ENCODE measurements around the gene MOK. TPM values are rescaled to one million over a fixed set of nuclear protein-coding genes. Genes with fewer than 3 reads are reported as not detected.

Gene MOK
- total and polyA plus RNA-seq, 2 donors (not counting 1 experiment from before 2014, with no cell fraction given): 4.3 to 4.7 TPM

DNA sequence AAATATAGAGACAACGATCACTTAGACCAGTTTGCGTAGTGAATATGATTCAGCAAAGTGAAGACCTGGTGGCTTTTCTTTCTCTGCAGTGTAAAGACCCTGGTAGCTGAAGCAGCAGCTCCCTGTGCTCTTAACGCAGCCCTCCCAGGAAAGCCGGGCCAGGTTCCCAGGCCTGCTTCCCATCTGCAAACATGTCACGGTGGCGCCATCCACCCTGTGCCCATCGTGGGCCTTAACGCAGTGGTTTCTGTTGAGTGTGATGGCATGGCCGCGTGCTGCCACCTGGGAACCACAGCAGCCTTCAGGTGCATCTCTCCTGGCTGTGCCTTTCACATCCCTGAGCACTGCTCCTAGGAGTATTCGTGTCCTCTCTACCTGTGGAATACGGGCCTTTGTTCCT lies 93.7 kb downstream of the MOK start:
- TF ChIP-seq, protein P1, sequence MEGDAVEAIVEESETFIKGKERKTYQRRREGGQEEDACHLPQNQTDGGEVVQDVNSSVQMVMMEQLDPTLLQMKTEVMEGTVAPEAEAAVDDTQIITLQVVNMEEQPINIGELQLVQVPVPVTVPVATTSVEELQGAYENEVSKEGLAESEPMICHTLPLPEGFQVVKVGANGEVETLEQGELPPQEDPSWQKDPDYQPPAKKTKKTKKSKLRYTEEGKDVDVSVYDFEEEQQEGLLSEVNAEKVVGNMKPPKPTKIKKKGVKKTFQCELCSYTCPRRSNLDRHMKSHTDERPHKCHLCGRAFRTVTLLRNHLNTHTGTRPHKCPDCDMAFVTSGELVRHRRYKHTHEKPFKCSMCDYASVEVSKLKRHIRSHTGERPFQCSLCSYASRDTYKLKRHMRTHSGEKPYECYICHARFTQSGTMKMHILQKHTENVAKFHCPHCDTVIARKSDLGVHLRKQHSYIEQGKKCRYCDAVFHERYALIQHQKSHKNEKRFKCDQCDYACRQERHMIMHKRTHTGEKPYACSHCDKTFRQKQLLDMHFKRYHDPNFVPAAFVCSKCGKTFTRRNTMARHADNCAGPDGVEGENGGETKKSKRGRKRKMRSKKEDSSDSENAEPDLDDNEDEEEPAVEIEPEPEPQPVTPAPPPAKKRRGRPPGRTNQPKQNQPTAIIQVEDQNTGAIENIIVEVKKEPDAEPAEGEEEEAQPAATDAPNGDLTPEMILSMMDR (conservative IDR thresholded peaks at IDR 0.05 in 1 of 2, IDR thresholded peaks at IDR 0.05 in 1 of 2; ENCODE audit: low read depth in 1 of 2, low read length in 2 of 2): no peak
- Histone ChIP-seq H3K4me3 (replicated peaks in 1 of 4; ENCODE audit: control extremely low read depth in 1 of 4, insufficient read depth in 1 of 4, low read depth in 3 of 4, low read length in 4 of 4) (no peak overlapping the region), H4K20me1 (ENCODE audit: control insufficient read depth, extremely low read depth, insufficient read depth, low read length) (no peaks in the 10 kb centered on the region), H3K4me2 (ENCODE audit: extremely low read depth, insufficient read depth, low read length) (no peak overlapping the region), H3K27me3 (ENCODE audit: control insufficient read depth, insufficient read depth, low read length) (no peaks in the 10 kb centered on the region), H2AFZ (ENCODE audit: low read length) (no peak overlapping the region), H3K9ac (ENCODE audit: insufficient read depth, low read length) (no peak overlapping the region), H3K9me3 (ENCODE audit: control insufficient read depth, insufficient read depth, low read depth, low read length) (no peaks in the 10 kb centered on the region), H3K27ac (ENCODE audit: insufficient read depth, low read length) (no peak overlapping the region), H3K36me3 (ENCODE audit: control insufficient read depth, insufficient read depth, low read length) (peaks cover 2% of the 10 kb centered on the region), H3K79me2 (ENCODE audit: control insufficient read depth, insufficient read depth, low read length) (peaks cover 5% of the 10 kb centered on the region), H3K4me1 (ENCODE audit: control insufficient read depth, extremely low read depth, insufficient read depth, low read length) (peaks cover 3% of the 10 kb centered on the region)
- no peak for DNase-seq (ENCODE audit: low read depth in 2 of 2)

DNA sequence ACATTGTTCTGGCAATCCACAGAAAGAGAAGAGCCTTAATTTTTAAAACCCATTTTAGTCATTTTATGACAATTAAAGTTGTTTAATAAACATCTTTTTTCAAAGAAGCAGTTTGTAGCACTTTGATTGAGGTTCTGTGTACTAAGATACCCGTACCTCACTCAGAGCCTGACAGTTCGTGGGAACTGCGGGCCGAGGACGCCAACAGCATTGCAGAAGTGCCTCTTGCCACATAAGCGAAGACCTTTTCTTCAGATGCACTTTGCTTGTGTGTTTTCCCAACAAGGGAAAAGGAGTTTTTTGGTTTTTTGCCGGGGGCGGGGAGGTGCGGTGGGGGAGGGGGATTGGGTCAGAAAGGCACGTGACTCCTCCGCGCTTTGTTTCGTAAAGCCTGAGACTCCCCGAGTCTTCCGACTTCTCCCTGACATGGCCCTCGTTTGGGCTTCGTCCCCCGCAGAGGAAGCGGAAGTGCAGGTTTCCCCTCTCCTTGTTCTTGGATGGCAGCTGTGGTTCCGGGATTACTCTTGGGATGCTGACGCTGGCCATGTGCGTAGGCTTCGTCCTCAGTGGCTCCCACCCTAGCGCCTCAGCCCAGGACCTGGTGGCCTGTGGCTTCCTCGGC lies 94.4 kb downstream of the MOK start:
- no peaks in the 10 kb centered on the region for H4K20me1 ChIP-seq (ENCODE audit: control insufficient read depth, extremely low read depth, insufficient read depth, low read length)

DNA sequence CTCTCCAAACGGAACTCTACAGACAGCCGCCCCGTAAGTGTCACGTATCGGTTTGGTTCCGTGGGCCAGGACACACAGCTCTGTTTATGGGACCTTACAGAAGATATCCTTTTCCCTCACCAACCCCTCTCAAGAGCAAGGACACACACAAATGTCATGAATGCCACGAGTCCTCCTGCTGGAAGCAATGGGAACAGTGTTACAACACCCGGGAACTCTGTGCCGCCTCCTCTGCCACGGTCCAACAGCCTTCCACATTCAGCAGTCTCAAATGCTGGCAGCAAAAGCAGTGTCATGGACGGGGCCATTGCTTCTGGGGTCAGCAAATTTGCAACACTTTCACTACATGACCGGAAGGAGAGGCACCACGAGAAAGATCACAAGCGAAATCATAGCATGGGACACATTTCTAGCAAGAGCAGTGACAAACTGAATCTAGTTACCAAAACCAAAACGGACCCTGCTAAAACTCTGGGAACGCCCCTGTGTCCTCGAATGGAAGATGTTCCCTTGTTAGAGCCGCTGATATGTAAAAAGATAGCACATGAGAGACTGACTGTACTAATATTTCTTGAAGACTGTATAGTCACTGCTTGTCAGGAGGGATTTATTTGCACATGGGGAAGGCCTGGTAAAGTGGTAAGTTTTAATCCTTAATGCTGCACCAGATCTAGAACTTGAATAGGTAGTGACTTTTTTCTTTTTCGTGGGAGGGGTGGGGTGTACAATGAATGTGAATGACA lies 95.6 kb downstream of the MOK start:
- H4K20me1 ChIP-seq (ENCODE audit: control insufficient read depth, extremely low read depth, insufficient read depth, low read length): no peaks in the 10 kb centered on the region
- H2AFZ ChIP-seq (ENCODE audit: low read length): no peak overlapping the region
- DNase-seq (ENCODE audit: low read depth in 2 of 2): peak in 1 of 2 donors; percentile 29
- H3K27ac ChIP-seq (ENCODE audit: insufficient read depth, low read length): no peak overlapping the region
- peaks cover 5% of the 10 kb centered on the region for H3K79me2 ChIP-seq (ENCODE audit: control insufficient read depth, insufficient read depth, low read length)
- no peaks in the 10 kb centered on the region for H3K27me3 ChIP-seq (ENCODE audit: control insufficient read depth, insufficient read depth, low read length)
- no peaks in the 10 kb centered on the region for H3K9me3 ChIP-seq (ENCODE audit: control insufficient read depth, insufficient read depth, low read depth, low read length)
- no peak overlapping the region for H3K4me2 ChIP-seq (ENCODE audit: extremely low read depth, insufficient read depth, low read length)
- H3K4me1 ChIP-seq (ENCODE audit: control insufficient read depth, extremely low read depth, insufficient read depth, low read length): no peaks in the 10 kb centered on the region
- TF ChIP-seq, protein P1 (conservative IDR thresholded peaks at IDR 0.05 in 1 of 2, IDR thresholded peaks at IDR 0.05 in 1 of 2; ENCODE audit: low read depth in 1 of 2, low read length in 2 of 2): peak in 1 of 2 donors; percentile 40
- TF ChIP-seq EZH2 (IDR thresholded peaks at IDR 0.05; ENCODE audit: low read length, missing control alignments): no peak
- no peak overlapping the region for H3K4me3 ChIP-seq (replicated peaks in 1 of 4; ENCODE audit: control extremely low read depth in 1 of 4, insufficient read depth in 1 of 4, low read depth in 3 of 4, low read length in 4 of 4)
- no peak overlapping the region for H3K9ac ChIP-seq (ENCODE audit: insufficient read depth, low read length)
- peaks cover 2% of the 10 kb centered on the region for H3K36me3 ChIP-seq (ENCODE audit: control insufficient read depth, insufficient read depth, low read length)

More for the DNA sequence above, 94.4 kb downstream of the MOK start:
- DNase-seq (ENCODE audit: low read depth in 2 of 2): no peak
- H2AFZ ChIP-seq (ENCODE audit: low read length): no peak overlapping the region
- no peak for TF ChIP-seq EZH2 (IDR thresholded peaks at IDR 0.05; ENCODE audit: low read length, missing control alignments)
- TF ChIP-seq, protein P1 (conservative IDR thresholded peaks at IDR 0.05 in 1 of 2, IDR thresholded peaks at IDR 0.05 in 1 of 2; ENCODE audit: low read depth in 1 of 2, low read length in 2 of 2): no peak
- peaks cover 2% of the 10 kb centered on the region for H3K4me1 ChIP-seq (ENCODE audit: control insufficient read depth, extremely low read depth, insufficient read depth, low read length)
- H3K4me3 ChIP-seq (replicated peaks in 1 of 4; ENCODE audit: control extremely low read depth in 1 of 4, insufficient read depth in 1 of 4, low read depth in 3 of 4, low read length in 4 of 4): no peak overlapping the region
- H3K9me3 ChIP-seq (ENCODE audit: control insufficient read depth, insufficient read depth, low read depth, low read length): no peaks in the 10 kb centered on the region
- no peak overlapping the region for H3K27ac ChIP-seq (ENCODE audit: insufficient read depth, low read length)
- no peaks in the 10 kb centered on the region for H3K27me3 ChIP-seq (ENCODE audit: control insufficient read depth, insufficient read depth, low read length)
- H3K79me2 ChIP-seq (ENCODE audit: control insufficient read depth, insufficient read depth, low read length): peaks cover 5% of the 10 kb centered on the region
- H3K9ac ChIP-seq (ENCODE audit: insufficient read depth, low read length): no peak overlapping the region
- H3K36me3 ChIP-seq (ENCODE audit: control insufficient read depth, insufficient read depth, low read length): peaks cover 2% of the 10 kb centered on the region
- no peak overlapping the region for H3K4me2 ChIP-seq (ENCODE audit: extremely low read depth, insufficient read depth, low read length)
